ENCODE data around the gene ARFGAP2. TPM values are rescaled to one million over a fixed set of nuclear protein-coding genes. Genes with fewer than 3 reads are reported as not detected.

ARFGAP2 gene
- total and polyA plus RNA-seq, 2 donors from 2014 or later = 59.3 to 87.5 TPM

DNA sequence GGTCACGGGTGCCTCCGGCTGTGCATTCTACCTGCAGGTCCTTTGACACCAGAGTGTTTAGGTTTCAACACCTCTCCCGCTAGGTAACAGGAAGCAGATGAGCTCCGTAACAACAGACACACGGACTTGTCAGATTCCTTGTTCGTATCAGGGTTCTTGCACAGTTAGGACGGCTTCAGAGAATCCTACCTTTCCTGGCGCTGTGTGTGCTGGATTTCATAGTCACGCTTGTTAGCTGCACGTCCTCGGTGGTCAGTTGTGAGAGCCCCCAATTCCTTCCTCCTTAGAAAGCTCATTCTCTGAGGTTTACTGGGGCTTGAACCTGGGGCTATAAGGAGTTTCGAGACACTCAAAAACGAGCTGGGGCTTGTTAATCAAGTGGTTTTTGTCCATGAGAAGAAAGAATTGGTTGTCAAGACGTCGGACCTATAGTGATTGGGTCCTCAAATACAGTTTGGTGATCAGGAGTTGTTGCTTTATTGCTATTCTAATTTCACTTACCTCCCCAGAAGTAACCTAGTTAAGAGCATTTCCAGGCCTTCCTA, 38.8 kb upstream of the ARFGAP2 start:
- FAIRE-seq (no peak), DNase-seq (no peak)
- Histone ChIP-seq H3K9me3 (ENCODE audit: control insufficient read depth in 2 of 3, insufficient read depth in 1 of 3, low read length in 3 of 3) (no peaks in the 10 kb centered on the region), H3K27me3 (ENCODE audit: control insufficient read depth, insufficient read depth, low read length) (no peaks in the 10 kb centered on the region), H3K36me3 (ENCODE audit: control insufficient read depth in 2 of 3, insufficient read depth in 3 of 3, low read length in 3 of 3) (no peaks in the 10 kb centered on the region), H3K9ac (ENCODE audit: low read length in 3 of 3) (peak overlapping the region; percentile 14 to 92 (median 60)), H3K4me1 (ENCODE audit: control insufficient read depth in 2 of 3, insufficient read depth in 2 of 3, low read depth in 1 of 3, low read length in 3 of 3) (peaks cover 4 to 18% (median 17%) of the 10 kb centered on the region in 3 donors), H3K27ac (ENCODE audit: low read depth in 2 of 2, low read length in 2 of 2) (peak overlapping the region; percentile 81 to 94), H3K4me3 (ENCODE audit: low read length in 3 of 3) (peak overlapping the region; percentile 59 to 91 (median 85))
- intact Hi-C loops (cut with DNase I) = no loop called here
- TF ChIP-seq, protein P1, sequence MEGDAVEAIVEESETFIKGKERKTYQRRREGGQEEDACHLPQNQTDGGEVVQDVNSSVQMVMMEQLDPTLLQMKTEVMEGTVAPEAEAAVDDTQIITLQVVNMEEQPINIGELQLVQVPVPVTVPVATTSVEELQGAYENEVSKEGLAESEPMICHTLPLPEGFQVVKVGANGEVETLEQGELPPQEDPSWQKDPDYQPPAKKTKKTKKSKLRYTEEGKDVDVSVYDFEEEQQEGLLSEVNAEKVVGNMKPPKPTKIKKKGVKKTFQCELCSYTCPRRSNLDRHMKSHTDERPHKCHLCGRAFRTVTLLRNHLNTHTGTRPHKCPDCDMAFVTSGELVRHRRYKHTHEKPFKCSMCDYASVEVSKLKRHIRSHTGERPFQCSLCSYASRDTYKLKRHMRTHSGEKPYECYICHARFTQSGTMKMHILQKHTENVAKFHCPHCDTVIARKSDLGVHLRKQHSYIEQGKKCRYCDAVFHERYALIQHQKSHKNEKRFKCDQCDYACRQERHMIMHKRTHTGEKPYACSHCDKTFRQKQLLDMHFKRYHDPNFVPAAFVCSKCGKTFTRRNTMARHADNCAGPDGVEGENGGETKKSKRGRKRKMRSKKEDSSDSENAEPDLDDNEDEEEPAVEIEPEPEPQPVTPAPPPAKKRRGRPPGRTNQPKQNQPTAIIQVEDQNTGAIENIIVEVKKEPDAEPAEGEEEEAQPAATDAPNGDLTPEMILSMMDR (IDR thresholded peaks at IDR 0.05; ENCODE audit: borderline replicate concordance, extremely low read depth, insufficient read depth) = no peak

- Histone ChIP-seq H3K27me3 (ENCODE audit: control insufficient read depth, insufficient read depth, low read length) (no peaks in the 10 kb centered on the region), H3K4me3 (ENCODE audit: low read length in 3 of 3) (peak overlapping the region; percentile 68 to 85 (median 82)), H3K9me3 (ENCODE audit: control insufficient read depth in 2 of 3, insufficient read depth in 1 of 3, low read length in 3 of 3) (no peaks in the 10 kb centered on the region), H3K9ac (ENCODE audit: low read length in 3 of 3) (peak overlapping the region; percentile 6 to 65 (median 55)), H3K4me1 (ENCODE audit: control insufficient read depth in 2 of 3, insufficient read depth in 2 of 3, low read depth in 1 of 3, low read length in 3 of 3) (peaks cover 4 to 18% (median 17%) of the 10 kb centered on the region in 3 donors), H3K27ac (ENCODE audit: low read depth in 2 of 2, low read length in 2 of 2) (peak overlapping the region; percentile 83 to 94), H3K36me3 (ENCODE audit: control insufficient read depth in 2 of 3, insufficient read depth in 3 of 3, low read length in 3 of 3) (no peaks in the 10 kb centered on the region)
- no peak for FAIRE-seq
- intact Hi-C loops (cut with DNase I) = no loop called here
- TF ChIP-seq, protein P1 (IDR thresholded peaks at IDR 0.05; ENCODE audit: borderline replicate concordance, extremely low read depth, insufficient read depth) = no peak
- peak; percentile 78 to 97 (median 90) for DNase-seq
These were observed 37.4 kb upstream of the ARFGAP2 start for GRCh38 chr11:47213950-47214565.

DNA sequence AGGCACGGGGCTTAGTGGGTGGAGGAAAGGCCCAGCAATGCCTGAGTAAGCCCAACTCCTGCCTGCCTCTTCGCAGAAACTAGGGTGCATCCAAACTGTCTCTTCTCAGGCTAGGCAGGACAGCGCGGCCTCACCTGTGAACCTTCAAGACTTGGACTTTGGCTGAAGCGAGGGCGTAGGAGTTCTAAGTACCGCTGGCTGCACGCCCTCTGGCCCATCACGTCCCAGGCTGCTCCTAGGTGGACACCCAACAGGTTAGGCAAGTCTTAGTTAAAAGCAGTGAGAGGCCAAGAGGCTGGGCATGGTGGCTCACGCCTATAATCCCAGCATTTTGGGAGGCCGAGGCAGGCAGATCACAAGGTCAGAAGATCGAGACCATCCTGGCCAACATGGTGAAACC, 36.3 kb upstream of the ARFGAP2 start:
- H3K4me3 ChIP-seq (ENCODE audit: low read length in 3 of 3) = no peak overlapping the region
- DNase-seq (no peak), FAIRE-seq (no peak)
- TF ChIP-seq, protein P1 (IDR thresholded peaks at IDR 0.05; ENCODE audit: borderline replicate concordance, extremely low read depth, insufficient read depth) = no peak
- peaks cover 4 to 18% (median 17%) of the 10 kb centered on the region in 3 donors for H3K4me1 ChIP-seq (ENCODE audit: control insufficient read depth in 2 of 3, insufficient read depth in 2 of 3, low read depth in 1 of 3, low read length in 3 of 3)
- intact Hi-C loops (cut with DNase I) = no loop called here
- H3K9me3 ChIP-seq (ENCODE audit: control insufficient read depth in 2 of 3, insufficient read depth in 1 of 3, low read length in 3 of 3) = no peaks in the 10 kb centered on the region
- H3K27ac ChIP-seq (ENCODE audit: low read depth in 2 of 2, low read length in 2 of 2) = no peak overlapping the region
- no peaks in the 10 kb centered on the region for H3K27me3 ChIP-seq (ENCODE audit: control insufficient read depth, insufficient read depth, low read length)
- no peaks in the 10 kb centered on the region for H3K36me3 ChIP-seq (ENCODE audit: control insufficient read depth in 2 of 3, insufficient read depth in 3 of 3, low read length in 3 of 3)
- H3K9ac ChIP-seq (ENCODE audit: low read length in 3 of 3) = no peak overlapping the region

Data from kidney (tissue), 14 donors.